Muscle of back (tissue), 11 donors: ENCODE measurements around the gene PDGFB. TPM values are rescaled to one million over a fixed set of nuclear protein-coding genes. Genes with fewer than 3 reads are reported as not detected.
"Not testable (repeated sequence)": the region's sequence is repeated elsewhere in the genome, so short reads cannot be mapped to it uniquely, and the experiment has no call there.

Experiments used
- DNase-seq, 3 donors: peaks; one replicate each; pipeline versions ENCODE4 v3.0.0 to v3.0.0-alpha.2; 2013
- polyA plus RNA-seq, 10 donors: library from polyadenylated mRNA; unstranded; fragments of 120-200 nt; gene quantifications; one replicate each; pipeline ENCODE4 v1.2.1, GENCODE V29; 2013; ENCODE audit not compliant: insufficient read length in 10 of 10

The PDGFB gene
- polyA plus RNA-seq, 10 donors, result 14.6 to 23.9 (median 16.9) TPM

GRCh38 chr22:39229688-39230260 lies 15.0 kb downstream of the PDGFB start:
- DNase-seq, result no peak

- no peak for DNase-seq
Observed at GRCh38 chr22:39229075-39229474, 15.7 kb downstream of the PDGFB start.

- no peak for DNase-seq
Observed at GRCh38 chr22:39227542-39228272, 17.1 kb downstream of the PDGFB start.

GRCh38 chr22:39226353-39226752 lies 18.4 kb downstream of the PDGFB start:
- no peak for DNase-seq

GRCh38 chr22:39225591-39225990 lies 19.2 kb downstream of the PDGFB start:
- no peak for DNase-seq

- no peak for DNase-seq
Observed at GRCh38 chr22:39224550-39224949, 20.2 kb downstream of the PDGFB start.

GRCh38 chr22:39223091-39223710 lies 21.6 kb downstream of the PDGFB start:
- DNase-seq, result no peak

GRCh38 chr22:39221999-39222686 lies 22.6 kb downstream of the PDGFB start:
- DNase-seq, result no peak

GRCh38 chr22:39220890-39221850 lies 23.6 kb downstream of the PDGFB start:
- DNase-seq, result no peak

GRCh38 chr22:39220450-39220849 lies 24.3 kb downstream of the PDGFB start:
- DNase-seq, result no peak

GRCh38 chr22:39219071-39220039 lies 25.4 kb downstream of the PDGFB start:
- DNase-seq, result no peak

- DNase-seq, result not testable (repeated sequence)
Observed at GRCh38 chr22:39218432-39218831, 26.4 kb downstream of the PDGFB start.

GRCh38 chr22:39216143-39216490 lies 28.7 kb downstream of the PDGFB start:
- DNase-seq, result no peak

- no peak for DNase-seq
Observed at GRCh38 chr22:39215426-39216142, 29.2 kb downstream of the PDGFB start.

GRCh38 chr22:39215070-39215396 lies 29.7 kb downstream of the PDGFB start:
- DNase-seq, result no peak

GRCh38 chr22:39214383-39215069 lies 30.3 kb downstream of the PDGFB start:
- no peak for DNase-seq

- DNase-seq, result no peak
Observed at GRCh38 chr22:39214006-39214382, 30.8 kb downstream of the PDGFB start.

GRCh38 chr22:39212721-39213376 lies 31.9 kb downstream of the PDGFB start:
- DNase-seq, result no peak

- DNase-seq, result no peak
Observed at GRCh38 chr22:39209756-39210155, 35.0 kb downstream of the PDGFB start.
